CD1c-positive myeloid dendritic cell (primary cell): ENCODE measurements around the gene PRKN.

ENCODE experiments used
- DNase-seq: peaks from one replicate; pipeline ENCODE4 v3.0.0-alpha.2; 2016; ENCODE audit errors: extremely low spot score

Gene PRKN

GRCh38 chr6:161804838-161805237 lies 922.7 kb downstream of the PRKN start:
- no peak for DNase-seq

GRCh38 chr6:161803131-161803530 lies 924.4 kb downstream of the PRKN start:
- no peak for DNase-seq

- DNase-seq = no peak
Observed at GRCh38 chr6:161802231-161802630, 925.3 kb downstream of the PRKN start.

GRCh38 chr6:161798844-161799394 lies 928.6 kb downstream of the PRKN start:
- no peak for DNase-seq

- DNase-seq = no peak
Observed at GRCh38 chr6:161796681-161797080, 930.9 kb downstream of the PRKN start.

- DNase-seq = no peak
Observed at GRCh38 chr6:161792851-161793493, 934.6 kb downstream of the PRKN start.

- DNase-seq = no peak
Observed at GRCh38 chr6:161788531-161788930, 939.0 kb downstream of the PRKN start.

- no peak for DNase-seq
Observed at GRCh38 chr6:161772176-161772575, 955.4 kb downstream of the PRKN start.

GRCh38 chr6:161761966-161762365 lies 965.6 kb downstream of the PRKN start:
- no peak for DNase-seq

- no peak for DNase-seq
Observed at GRCh38 chr6:161755080-161755479, 972.5 kb downstream of the PRKN start.

GRCh38 chr6:161750686-161751085 lies 976.9 kb downstream of the PRKN start:
- DNase-seq = no peak

- no peak for DNase-seq
Observed at GRCh38 chr6:161749576-161749975, 978.0 kb downstream of the PRKN start.

- peak; percentile 4 for DNase-seq
Observed at GRCh38 chr6:161748535-161749416, 978.8 kb downstream of the PRKN start.

GRCh38 chr6:161747506-161747905 lies 980.1 kb downstream of the PRKN start:
- no peak for DNase-seq

- no peak for DNase-seq
Observed at GRCh38 chr6:161745594-161746141, 981.9 kb downstream of the PRKN start.

- no peak for DNase-seq
Observed at GRCh38 chr6:161745128-161745527, 982.4 kb downstream of the PRKN start.

GRCh38 chr6:161744211-161745067 lies 983.1 kb downstream of the PRKN start:
- DNase-seq = no peak

GRCh38 chr6:161743509-161744178 lies 983.9 kb downstream of the PRKN start:
- no peak for DNase-seq

- no peak for DNase-seq
Observed at GRCh38 chr6:161740486-161740885, 987.1 kb downstream of the PRKN start.

GRCh38 chr6:161736781-161737292 lies 990.7 kb downstream of the PRKN start:
- no peak for DNase-seq

- DNase-seq = no peak
Observed at GRCh38 chr6:161736326-161736725, 991.2 kb downstream of the PRKN start.
